Measurements from ENCODE around the gene IPO9.
A peak's percentile ranks its signal among the peaks of the same experiment; 100 is the strongest.

The IPO9 gene

DNA sequence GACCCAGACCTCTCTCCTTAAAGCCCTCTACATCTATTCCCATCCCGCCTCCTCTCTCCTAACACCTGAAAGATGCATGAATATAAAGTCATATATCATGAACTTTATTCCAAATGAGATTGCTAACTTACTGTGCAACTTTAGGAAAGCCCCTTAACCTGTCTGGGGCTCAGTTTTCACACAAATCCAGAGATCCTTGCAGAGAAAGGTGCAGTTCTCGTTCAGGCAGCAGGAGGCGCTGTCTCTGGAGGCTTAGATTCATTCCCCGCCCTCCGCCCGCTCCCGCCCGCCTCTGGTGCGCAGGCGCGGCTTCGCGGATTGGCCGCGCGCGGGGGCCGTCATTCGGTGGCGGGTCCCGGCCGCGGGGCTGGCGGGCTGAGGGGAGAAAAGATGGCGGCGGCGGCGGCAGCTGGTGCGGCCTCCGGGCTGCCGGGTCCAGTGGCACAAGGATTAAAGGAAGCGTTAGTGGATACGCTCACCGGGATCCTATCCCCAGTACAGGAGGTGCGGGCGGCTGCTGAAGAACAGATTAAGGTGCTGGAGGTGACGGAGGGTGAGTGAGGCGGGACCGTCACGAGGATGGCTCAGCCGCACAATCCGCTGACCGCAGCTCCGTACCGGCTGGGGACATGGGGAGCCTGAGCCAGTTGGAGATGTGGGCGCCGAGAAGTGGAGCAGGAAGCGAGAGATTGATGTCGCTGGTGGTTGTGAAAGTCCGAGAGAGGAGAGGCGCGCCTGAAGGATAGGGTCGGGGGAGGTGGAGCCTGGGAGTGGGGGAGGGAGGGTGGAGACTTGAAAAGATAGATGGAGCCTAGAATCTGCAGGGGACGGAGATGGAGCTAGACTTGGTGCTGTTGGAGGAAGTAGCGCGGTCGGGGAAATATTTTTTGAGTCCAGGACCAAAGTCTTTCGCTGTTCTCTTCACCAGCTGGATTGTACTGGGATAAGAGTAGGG, at the start of gene IPO9:
TSS of gene IPO9 (plus strand) at position 338 of the 955 bp plus-strand sequence. CDS start at position 391, 53 bp downstream.
- H3K9me3 Mint-ChIP-seq, result no peaks in the 10 kb centered on the region
- H3K27ac Mint-ChIP-seq, result peak within 1 kb of the TSS; percentile 93
- H3K4me3 Mint-ChIP-seq, result peak within 1 kb of the TSS; percentile 100
- peaks cover 4% of the 10 kb centered on the region for H3K36me3 Mint-ChIP-seq (ENCODE audit: low read depth)
- H3K27me3 Mint-ChIP-seq (ENCODE audit: low read depth), result no peaks in the 10 kb centered on the region
- H3K4me1 Mint-ChIP-seq (ENCODE audit: low read depth), result peaks cover 27% of the 10 kb centered on the region

DNA sequence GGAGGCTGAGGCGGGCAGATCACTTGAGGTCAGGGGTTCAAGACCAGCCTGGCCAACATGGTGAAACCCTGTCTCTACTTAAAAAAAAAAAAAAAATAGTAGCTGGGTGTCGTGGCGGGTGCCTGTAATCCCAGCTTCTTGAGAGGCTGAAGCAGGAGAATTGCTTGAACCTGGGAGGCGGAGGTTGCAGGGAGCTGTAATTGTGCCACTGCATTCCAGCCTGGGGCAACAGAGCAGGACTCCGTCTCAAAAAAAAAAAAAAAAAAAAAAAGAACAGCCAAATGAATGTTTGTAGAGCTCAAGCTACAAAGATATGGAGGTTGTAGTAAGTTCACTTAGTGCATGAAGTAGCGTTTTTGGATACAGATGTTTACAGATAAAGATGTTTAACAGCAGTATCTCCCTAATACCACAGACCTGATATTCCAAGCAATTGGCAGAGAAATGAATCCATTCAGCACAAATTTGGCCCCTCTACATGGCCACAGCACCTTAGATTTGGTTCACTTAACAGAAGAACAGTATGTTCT, 49.5 kb upstream of the IPO9 start:
- Mint-ChIP-seq H3K27me3 (ENCODE audit: low read depth) (peaks cover 8% of the 10 kb centered on the region), H3K9me3 (no peaks in the 10 kb centered on the region), H3K4me3 (no peak overlapping the region), H3K4me1 (ENCODE audit: low read depth) (no peaks in the 10 kb centered on the region), H3K27ac (no peak overlapping the region), H3K36me3 (ENCODE audit: low read depth) (no peaks in the 10 kb centered on the region)

DNA sequence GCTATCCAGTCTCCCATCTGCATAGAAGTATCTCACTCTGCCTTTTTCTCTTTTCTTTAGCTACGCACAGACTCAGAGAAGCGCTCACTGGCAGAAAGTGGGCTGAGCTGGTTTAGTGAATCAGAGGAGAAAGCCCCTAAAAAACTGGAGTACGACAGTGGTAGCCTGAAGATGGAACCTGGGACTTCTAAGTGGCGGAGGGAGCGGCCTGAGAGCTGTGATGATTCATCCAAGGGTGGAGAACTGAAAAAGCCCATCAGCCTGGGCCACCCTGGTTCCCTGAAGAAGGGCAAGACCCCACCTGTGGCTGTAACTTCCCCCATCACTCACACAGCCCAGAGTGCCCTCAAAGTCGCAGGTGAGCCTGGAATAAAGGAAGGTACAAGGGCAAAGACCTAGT, 48.0 kb upstream of the IPO9 start:
- Mint-ChIP-seq H3K27me3 (ENCODE audit: low read depth) (peaks cover 5% of the 10 kb centered on the region), H3K27ac (no peak overlapping the region), H3K36me3 (ENCODE audit: low read depth) (no peaks in the 10 kb centered on the region), H3K9me3 (no peaks in the 10 kb centered on the region), H3K4me1 (ENCODE audit: low read depth) (no peaks in the 10 kb centered on the region), H3K4me3 (no peak overlapping the region)

DNA sequence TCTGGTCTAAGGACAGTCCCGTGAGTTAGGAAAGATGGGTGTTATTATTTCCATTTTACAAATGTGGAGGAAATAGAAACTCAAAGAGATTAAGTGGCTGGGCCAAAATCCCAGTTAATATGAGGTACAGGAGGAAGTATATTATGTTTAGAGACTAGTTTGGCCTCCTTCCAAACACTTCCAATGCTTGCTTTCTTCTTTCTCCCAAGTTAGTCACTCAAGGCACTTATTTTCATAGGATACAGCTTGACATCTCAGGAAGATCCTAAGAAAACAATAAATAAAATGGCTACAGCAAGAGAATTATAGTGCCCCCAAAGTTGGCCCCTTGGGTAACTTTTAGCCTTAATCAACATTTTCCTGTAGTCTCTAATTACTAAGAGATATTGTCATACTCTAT, 47.5 kb upstream of the IPO9 start:
- H3K36me3 Mint-ChIP-seq (ENCODE audit: low read depth), result no peaks in the 10 kb centered on the region

GRCh38 chr1:201782353-201782752, 46.6 kb upstream of the IPO9 start:
- H3K4me3 Mint-ChIP-seq, result no peak overlapping the region
- H3K27me3 Mint-ChIP-seq (ENCODE audit: low read depth), result peaks cover 5% of the 10 kb centered on the region

More for the DNA sequence above, 47.5 kb upstream of the IPO9 start:
- Mint-ChIP-seq H3K27me3 (ENCODE audit: low read depth) (peaks cover 5% of the 10 kb centered on the region), H3K9me3 (no peaks in the 10 kb centered on the region), H3K27ac (no peak overlapping the region), H3K4me1 (ENCODE audit: low read depth) (no peaks in the 10 kb centered on the region), H3K4me3 (no peak overlapping the region)

DNA sequence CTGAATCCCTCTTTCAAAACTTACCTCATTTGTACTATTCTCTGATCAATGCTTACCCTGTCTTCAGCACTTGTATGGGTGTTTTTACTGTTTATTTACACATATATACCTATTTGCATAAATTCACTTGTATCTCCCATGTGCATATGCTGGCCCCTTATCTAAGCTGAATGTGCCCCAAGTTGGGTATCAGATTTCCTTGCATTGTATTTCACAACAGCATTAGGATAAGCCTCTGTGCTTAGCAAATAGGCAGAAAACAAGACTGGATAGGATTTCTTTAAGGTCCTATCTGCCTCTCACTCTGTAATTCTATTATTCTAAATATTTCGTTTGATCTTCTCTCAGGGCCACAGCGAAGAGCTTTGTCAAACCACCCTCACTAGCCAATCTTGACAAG, 45.9 kb upstream of the IPO9 start:
- Mint-ChIP-seq H3K27ac (no peak overlapping the region), H3K9me3 (no peaks in the 10 kb centered on the region), H3K4me3 (no peak overlapping the region), H3K4me1 (ENCODE audit: low read depth) (no peaks in the 10 kb centered on the region), H3K36me3 (ENCODE audit: low read depth) (no peaks in the 10 kb centered on the region), H3K27me3 (ENCODE audit: low read depth) (peaks cover 5% of the 10 kb centered on the region)

More at GRCh38 chr1:201782353-201782752, 46.6 kb upstream of the IPO9 start:
- no peak overlapping the region for H3K27ac Mint-ChIP-seq
- no peaks in the 10 kb centered on the region for H3K4me1 Mint-ChIP-seq (ENCODE audit: low read depth)
- no peaks in the 10 kb centered on the region for H3K9me3 Mint-ChIP-seq
- H3K36me3 Mint-ChIP-seq (ENCODE audit: low read depth), result no peaks in the 10 kb centered on the region

- no peak overlapping the region for H3K27ac Mint-ChIP-seq
- H3K9me3 Mint-ChIP-seq, result no peaks in the 10 kb centered on the region
- peaks cover 4% of the 10 kb centered on the region for H3K27me3 Mint-ChIP-seq (ENCODE audit: low read depth)
- no peak overlapping the region for H3K4me3 Mint-ChIP-seq
- H3K36me3 Mint-ChIP-seq (ENCODE audit: low read depth), result no peaks in the 10 kb centered on the region
- no peaks in the 10 kb centered on the region for H3K4me1 Mint-ChIP-seq (ENCODE audit: low read depth)
Observed at GRCh38 chr1:201783572-201783971, 45.4 kb upstream of the IPO9 start.

DNA sequence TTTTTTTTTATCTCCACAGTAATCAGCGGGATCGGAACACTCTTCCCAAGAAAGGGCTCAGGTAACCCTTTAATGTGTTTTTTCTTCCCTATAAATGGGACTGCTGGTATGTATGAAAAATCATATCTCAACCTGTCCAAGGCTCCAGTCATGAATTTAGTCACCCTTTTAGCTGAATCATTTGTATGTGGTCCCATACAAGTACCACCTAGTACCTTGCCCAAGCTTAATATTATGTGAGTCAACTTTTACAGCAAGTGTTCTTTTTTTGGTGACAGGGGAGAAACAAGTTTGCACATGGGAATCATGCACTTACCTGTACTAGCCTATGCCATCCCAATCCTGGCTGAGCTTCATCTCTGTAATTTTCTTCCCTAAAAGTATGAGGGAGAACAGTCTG, 43.7 kb upstream of the IPO9 start:
- Mint-ChIP-seq H3K27ac (no peak overlapping the region), H3K36me3 (ENCODE audit: low read depth) (no peaks in the 10 kb centered on the region), H3K4me1 (ENCODE audit: low read depth) (peaks cover 3% of the 10 kb centered on the region), H3K9me3 (no peaks in the 10 kb centered on the region), H3K4me3 (no peak overlapping the region), H3K27me3 (ENCODE audit: low read depth) (no peaks in the 10 kb centered on the region)

GRCh38 chr1:201786824-201787223, 42.1 kb upstream of the IPO9 start:
- Mint-ChIP-seq H3K36me3 (ENCODE audit: low read depth) (no peaks in the 10 kb centered on the region), H3K27ac (no peak overlapping the region), H3K4me3 (no peak overlapping the region), H3K9me3 (no peaks in the 10 kb centered on the region), H3K4me1 (ENCODE audit: low read depth) (peaks cover 9% of the 10 kb centered on the region), H3K27me3 (ENCODE audit: low read depth) (no peaks in the 10 kb centered on the region)

DNA sequence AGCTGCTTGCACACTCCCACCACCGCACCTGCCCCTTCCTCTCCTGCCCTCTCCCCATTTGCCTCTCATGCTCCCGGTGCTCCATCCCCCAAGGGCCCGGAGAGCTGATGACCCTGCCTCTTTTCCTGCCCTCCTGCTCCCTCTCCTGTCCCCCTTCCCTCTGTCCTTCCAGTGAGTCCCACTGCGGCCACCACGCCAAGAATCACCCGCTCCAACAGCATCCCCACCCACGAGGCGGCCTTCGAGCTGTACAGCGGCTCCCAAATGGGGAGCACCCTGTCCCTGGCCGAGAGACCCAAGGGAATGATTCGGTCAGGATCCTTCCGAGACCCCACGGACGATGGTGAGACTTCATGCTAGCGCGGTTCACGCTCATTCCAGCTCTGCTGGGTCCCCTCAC, 40.7 kb upstream of the IPO9 start:
- peaks cover 11% of the 10 kb centered on the region for H3K4me1 Mint-ChIP-seq (ENCODE audit: low read depth)
- no peak overlapping the region for H3K4me3 Mint-ChIP-seq
- H3K9me3 Mint-ChIP-seq, result no peaks in the 10 kb centered on the region
- H3K27me3 Mint-ChIP-seq (ENCODE audit: low read depth), result no peaks in the 10 kb centered on the region
- H3K36me3 Mint-ChIP-seq (ENCODE audit: low read depth), result no peaks in the 10 kb centered on the region
- H3K27ac Mint-ChIP-seq, result no peak overlapping the region

DNA sequence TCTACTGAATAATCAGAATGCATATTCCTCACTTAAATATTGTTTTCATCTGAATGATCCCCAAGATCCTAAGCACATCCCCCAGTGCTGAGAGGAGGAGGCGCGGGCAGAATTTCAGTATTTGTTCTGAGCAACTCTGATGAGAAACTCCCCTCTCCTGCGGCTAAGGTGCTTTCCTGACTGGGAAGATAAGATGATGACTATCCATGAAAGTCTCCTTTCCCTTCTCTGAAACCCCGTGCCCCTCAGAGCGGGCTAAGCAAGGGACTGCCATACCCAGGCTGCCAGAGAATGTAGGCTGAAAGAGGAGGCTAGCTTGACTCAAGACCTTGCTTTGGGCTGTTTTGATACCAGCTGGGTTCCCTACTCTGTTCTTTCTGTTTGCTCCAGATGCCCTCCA, 39.7 kb upstream of the IPO9 start:
- no peak overlapping the region for H3K4me3 Mint-ChIP-seq
- no peaks in the 10 kb centered on the region for H3K27me3 Mint-ChIP-seq (ENCODE audit: low read depth)
- H3K27ac Mint-ChIP-seq, result no peak overlapping the region
- peaks cover 11% of the 10 kb centered on the region for H3K4me1 Mint-ChIP-seq (ENCODE audit: low read depth)
- H3K36me3 Mint-ChIP-seq (ENCODE audit: low read depth), result no peaks in the 10 kb centered on the region
- H3K9me3 Mint-ChIP-seq, result no peaks in the 10 kb centered on the region

DNA sequence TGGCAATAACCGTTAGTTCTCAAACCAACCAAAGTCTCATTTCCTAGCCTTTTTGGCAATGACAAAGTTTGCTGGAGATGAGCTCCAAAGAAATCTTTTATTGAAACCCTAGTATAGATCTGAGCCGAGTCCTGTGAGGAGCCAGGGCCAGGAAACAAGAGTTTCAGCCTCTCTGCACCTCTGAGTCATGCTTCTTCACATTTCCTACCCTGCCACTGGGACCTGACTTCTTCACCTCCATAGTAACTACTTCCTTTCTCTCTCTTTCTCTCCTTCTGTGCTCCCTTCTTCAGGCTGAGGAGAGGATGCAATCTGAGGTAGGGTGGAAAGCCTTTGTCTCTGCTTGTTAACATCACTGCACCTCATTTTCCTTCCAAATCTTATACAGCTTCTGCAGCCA, 38.7 kb upstream of the IPO9 start:
- Mint-ChIP-seq H3K27ac (no peak overlapping the region), H3K4me3 (no peak overlapping the region), H3K27me3 (ENCODE audit: low read depth) (no peaks in the 10 kb centered on the region)

DNA sequence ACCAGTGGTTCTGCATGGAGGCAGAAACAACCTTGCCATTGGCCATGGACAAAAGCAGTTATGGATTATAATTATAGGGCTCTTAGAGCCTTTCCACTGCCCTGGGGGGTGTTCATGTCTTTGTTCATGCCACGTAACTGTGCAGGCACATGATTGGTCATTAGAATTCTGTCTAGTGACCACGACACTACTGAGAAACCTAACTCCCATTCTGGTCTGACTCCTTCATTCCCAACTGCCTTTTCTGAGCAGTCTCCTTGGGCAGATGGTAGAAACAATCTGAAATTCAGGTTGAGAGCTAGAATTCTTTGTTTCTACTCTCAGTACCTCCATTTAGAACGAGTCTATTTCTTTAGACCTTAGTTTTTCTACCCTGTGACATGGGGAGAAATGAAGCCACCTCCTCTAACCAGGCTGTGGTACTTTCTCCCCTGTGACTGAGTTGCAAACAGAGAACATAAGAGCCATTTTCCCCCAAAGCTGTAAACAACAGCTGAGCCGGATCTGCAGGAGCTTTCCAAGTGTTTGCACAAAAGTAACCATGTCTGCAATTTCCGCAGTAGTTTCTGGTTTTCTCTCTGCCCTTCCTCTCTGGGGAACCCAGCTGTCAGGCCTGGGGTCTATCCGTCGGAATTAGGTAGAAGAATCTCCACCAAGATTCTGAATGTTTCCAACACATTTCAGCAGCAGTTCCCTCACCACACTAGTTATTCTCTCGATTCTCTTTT, 37.7 kb upstream of the IPO9 start:
- H3K4me3 Mint-ChIP-seq, result no peak overlapping the region
- peaks cover 11% of the 10 kb centered on the region for H3K4me1 Mint-ChIP-seq (ENCODE audit: low read depth)
- H3K27ac Mint-ChIP-seq, result no peak overlapping the region
- H3K9me3 Mint-ChIP-seq, result no peaks in the 10 kb centered on the region
- H3K36me3 Mint-ChIP-seq (ENCODE audit: low read depth), result no peaks in the 10 kb centered on the region
- H3K27me3 Mint-ChIP-seq (ENCODE audit: low read depth), result no peaks in the 10 kb centered on the region

More for the DNA sequence above, 38.7 kb upstream of the IPO9 start:
- H3K9me3 Mint-ChIP-seq, result no peaks in the 10 kb centered on the region
- H3K4me1 Mint-ChIP-seq (ENCODE audit: low read depth), result peaks cover 11% of the 10 kb centered on the region
- H3K36me3 Mint-ChIP-seq (ENCODE audit: low read depth), result no peaks in the 10 kb centered on the region

DNA sequence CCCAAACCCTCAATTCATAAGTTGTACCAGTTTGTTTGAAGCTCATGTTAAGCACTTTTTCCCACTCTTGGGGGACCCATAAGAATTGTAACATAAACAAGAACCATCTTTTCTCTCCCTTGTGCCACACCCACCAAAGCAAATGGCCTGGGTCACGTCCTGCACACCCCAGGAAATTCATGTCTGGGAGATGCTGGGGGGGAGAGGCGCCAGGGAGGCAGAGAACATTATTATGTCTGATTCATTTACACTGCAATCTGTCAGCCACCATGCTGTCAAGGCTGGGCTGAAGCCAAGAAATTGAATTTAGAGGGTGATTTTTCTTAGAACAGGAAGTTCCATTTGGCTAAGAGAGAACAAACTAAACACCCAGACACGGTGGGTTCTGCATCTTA, 37.2 kb upstream of the IPO9 start:
- Mint-ChIP-seq H3K4me3 (no peak overlapping the region), H3K4me1 (ENCODE audit: low read depth) (peaks cover 11% of the 10 kb centered on the region), H3K36me3 (ENCODE audit: low read depth) (no peaks in the 10 kb centered on the region), H3K9me3 (no peaks in the 10 kb centered on the region), H3K27ac (no peak overlapping the region), H3K27me3 (ENCODE audit: low read depth) (no peaks in the 10 kb centered on the region)

Measured in T-helper 1 cell treated with Interleukin-12 subunit alpha and Interleukin-12 subunit beta and Interleukin-4 antibody, amounts not matched to agents 30 μg/mL and 1 μg/mL, for 36 hours (primary cell).